HG03520 (cell line): ENCODE data around the gene KIAA1755.

Experiments used
- ATAC-seq: cut with Tn5 transposase; IDR thresholded peaks from one replicate; pipeline ENCODE4 v1.9.1; 2021; ENCODE audit warnings: mild to moderate bottlenecking, moderate library complexity; ENCODE audit not compliant: unreplicated experiment

KIAA1755 gene

GRCh38 chr20:38260378-38261053 is at the start of gene KIAA1755:
KIAA1755 (minus strand) TSS chr20:38260735; CDS start chr20:38260500, 235 bp downstream.
- ATAC-seq, result no peak

GRCh38 chr20:38308447-38308846 is 47.9 kb upstream of the KIAA1755 start:
- no peak for ATAC-seq

GRCh38 chr20:38308047-38308438 is 47.5 kb upstream of the KIAA1755 start:
- no peak for ATAC-seq

- no peak for ATAC-seq
These were observed 47.0 kb upstream of the KIAA1755 start for GRCh38 chr20:38307371-38308046.

DNA sequence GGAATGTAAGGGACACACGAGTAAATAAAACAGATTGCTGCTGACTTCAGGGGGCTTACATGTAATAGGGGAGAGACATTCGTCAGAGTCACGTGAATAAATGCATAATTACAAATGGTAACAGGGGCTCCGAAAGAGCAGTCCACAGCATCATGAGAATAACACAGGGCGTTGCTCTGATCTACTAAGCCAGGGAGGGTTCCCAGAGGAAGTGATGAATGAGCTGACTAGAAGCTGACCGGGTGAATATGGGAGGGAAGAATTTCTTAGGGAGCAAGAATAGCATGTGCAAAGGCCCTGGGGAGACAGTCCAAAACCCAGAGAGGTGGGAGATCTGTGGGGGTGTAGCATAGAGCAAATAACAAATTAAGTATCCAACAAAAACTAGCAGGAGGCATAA is 45.8 kb upstream of the KIAA1755 start:
- ATAC-seq, result no peak

DNA sequence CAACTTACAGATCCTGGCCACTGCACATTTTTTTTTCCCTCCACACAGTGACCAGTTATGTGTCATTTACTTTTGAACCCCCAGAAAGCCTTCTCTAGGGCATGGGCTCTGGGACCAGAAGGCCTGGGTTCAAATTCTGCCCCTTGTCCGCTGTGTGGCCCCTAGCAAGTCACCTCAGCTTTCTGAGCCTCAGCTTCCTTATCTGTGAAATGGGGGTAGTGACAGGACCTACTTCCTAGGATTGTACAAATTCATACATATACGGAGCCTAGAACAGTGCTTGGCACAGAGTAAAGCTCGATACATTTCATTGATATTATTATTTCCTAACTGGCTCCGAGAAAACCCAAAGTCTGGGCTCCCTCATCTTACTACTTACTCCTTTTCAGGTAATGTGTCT is 45.0 kb upstream of the KIAA1755 start:
- ATAC-seq, result no peak

DNA sequence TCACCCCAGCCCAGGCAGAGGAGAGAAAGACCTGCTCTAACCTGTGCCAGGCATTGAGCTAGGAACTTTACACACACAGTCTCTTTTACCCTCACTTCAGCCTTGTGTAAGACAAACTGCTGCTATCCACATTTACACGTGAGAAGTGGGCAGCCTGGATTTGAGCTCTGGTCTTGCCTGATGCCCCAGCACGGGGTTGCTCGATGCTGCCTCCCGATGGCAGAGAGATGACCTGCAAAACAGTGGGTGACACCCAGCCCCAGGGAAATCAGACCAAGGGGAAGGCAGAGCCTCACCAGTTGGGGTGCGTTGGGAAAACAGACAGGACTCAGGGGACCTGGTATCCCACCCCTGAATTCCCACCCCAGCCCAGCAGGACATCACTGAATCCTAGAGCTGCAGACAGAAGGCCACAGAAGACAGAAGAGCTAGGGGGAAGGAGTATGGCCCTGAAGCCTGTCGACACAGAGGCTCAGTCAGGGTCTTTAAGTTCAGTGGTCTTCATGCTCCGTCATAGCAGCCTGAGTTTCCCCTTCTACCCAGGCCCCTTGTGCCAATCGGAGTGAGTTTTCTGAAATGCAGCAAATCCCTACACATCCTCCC is 44.4 kb upstream of the KIAA1755 start:
- no peak for ATAC-seq

DNA sequence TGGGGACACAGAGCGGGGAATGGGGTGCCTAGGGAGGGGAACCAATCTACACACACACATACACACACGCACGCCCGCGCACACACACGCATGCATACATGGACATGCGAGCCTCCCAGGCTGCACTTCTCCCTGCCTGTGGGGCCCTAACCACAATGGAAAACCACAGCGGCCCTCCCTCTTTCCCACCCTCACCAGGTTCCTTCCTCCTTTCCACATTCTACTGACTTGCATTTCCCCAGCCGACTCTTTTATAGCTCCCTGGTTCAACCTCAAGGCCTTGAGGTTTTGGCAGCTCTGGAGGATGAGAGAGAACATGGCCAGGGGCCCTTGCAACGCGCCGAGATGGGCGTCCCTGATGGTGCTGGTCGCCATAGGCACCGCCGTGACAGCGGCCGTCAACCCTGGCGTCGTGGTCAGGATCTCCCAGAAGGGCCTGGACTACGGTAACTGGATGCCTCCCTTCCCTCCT is 43.4 kb upstream of the KIAA1755 start, which contains the start of gene BPI:
TSS of gene BPI (plus strand) at position 249 of the 472 bp plus-strand sequence. CDS start at position 317, 68 bp downstream.
- ATAC-seq, result no peak

DNA sequence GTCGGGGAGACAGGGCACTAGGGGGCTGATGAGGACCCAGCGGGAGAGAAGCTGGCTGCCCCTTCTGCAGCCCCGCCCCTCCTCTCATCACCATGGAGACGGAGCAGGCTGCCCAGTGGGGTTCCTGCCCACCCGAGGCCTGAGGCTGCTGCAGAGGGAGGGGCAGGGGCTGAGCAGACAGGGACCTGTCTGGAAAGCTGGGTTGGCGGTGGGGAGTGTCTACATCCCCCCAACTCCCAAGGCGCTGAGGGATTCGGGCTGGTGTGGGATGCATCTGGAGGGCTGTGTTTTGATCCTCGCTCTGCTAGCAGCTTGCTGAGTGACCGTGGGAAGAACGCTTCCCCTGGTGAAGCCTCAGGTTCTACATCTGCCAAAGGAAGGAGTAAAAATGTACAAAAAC is 42.3 kb upstream of the KIAA1755 start:
- no peak for ATAC-seq

DNA sequence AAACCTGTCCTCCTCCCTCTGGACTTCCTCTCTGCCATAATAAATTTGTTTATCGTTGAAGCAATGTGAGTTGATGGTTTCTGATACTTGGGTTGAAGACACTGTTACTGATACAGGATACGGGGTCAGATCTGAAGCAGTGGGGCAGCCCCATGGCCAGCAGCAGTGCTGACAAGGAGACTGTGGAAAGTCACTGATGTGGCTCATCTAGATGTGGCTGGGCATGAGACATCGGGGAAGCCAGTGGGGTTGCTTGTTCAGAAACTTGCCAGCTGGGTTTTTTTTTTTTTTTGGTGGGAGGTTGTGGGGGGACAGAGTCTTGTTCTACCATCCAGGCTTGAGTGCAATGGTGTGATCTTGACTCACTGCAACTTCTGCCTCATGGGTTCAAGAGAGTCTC is 40.8 kb upstream of the KIAA1755 start:
- ATAC-seq, result no peak

- no peak for ATAC-seq
These were observed 39.9 kb upstream of the KIAA1755 start for GRCh38 chr20:38300438-38300837.

DNA sequence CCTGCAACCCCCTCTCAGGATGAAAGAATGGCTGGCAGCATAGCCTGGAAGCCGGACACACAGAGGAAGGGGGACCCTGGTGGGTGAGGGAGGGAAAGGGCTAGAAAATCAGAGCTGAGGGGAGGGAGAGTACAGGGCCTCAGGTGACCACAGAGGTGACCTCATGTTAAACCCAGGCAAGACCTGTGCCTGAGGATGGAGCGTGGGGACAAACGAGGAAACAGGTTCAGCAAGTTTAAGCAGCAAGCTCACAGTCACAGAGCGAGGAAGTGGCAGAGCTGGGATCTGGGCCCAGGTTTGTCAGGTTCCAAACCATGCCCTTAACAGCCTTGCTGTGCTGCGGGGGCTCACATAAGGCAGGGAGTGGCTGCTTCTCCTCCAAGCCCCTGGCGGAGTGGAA is 39.4 kb upstream of the KIAA1755 start:
- no peak for ATAC-seq

- ATAC-seq, result no peak
These were observed 38.3 kb upstream of the KIAA1755 start for GRCh38 chr20:38298768-38299288.

DNA sequence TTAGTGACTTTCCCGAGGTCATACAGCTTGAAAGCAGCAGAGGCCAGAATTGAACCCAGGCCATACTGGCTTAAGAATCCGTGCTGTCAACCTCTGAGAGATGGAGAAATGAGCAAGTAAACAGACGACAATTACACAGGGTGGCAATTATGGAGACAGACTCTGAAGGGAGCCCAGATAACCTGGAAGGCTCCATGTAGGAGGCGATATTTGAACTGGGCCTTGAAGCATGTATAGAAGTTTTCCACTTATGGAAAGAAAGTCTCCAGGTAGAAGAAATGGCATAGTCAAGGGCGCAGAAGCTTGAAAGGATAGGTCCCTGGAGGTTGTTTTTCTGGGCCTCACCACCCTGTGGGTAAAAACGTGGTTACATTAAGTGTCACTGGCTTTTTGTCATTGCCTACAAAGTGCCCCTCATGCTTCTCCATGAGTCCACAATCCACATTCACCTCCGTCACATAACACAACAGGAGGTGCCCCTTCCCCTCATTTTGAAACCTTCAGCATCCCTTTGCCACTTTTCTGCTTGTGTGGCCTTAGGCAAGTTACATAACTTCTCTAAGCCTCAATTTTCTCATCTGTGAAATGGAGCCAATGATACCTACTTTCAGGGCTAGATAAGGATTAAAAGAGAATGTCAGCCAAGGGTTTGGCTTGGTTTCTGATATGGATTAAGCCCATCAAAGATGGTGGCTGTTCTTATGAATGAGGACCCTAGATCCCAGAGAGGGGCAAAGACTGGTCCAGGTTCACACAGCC is 37.6 kb upstream of the KIAA1755 start:
- ATAC-seq, result no peak

- no peak for ATAC-seq
These were observed 35.9 kb upstream of the KIAA1755 start for GRCh38 chr20:38296433-38296832.

DNA sequence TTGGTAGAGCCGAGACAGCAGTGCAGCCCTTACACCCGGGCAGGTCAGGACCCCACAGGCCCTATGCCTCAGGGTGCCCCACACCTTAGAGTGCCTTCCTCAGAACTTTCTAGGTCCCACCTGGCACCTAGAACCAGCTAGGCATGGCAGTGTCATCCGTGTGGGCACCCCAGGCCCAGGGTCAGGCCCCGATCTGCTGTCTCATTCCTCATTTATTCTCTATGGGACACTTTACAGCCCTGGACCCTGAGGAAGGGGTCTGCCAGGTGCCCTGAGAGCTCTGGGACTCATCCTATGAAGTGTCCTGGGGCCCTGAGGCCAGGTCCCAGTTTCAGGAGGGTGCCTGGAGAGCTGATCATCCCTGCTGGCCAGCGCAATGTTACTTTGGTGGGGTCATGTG is 35.3 kb upstream of the KIAA1755 start:
- ATAC-seq, result no peak

DNA sequence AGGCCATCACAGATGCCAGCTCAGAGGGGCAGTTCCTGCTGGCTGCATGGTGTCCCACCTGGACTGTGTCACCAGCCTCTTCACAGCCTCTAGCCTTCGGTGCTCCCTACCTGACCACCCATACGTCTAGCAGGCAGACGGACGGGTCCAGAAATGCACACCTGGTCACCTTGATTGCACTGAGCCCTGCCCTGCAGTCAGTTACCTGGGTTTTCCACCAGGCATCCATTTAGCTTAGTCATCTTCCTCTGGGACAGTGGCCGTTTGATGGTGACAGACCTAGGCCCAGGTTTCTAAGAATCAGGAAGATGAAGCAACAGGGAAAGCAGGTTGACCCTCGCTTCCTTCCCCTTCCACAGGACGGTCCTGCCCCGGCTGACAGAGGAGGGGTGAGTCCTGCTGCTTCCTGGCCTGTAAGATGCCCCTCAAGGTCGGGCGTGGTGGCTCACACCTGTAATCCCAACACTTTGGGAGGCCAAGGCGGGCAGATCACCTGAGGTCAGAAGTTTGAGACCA is 33.6 kb upstream of the KIAA1755 start:
- no peak for ATAC-seq

GRCh38 chr20:38293491-38294065 is 33.0 kb upstream of the KIAA1755 start:
- ATAC-seq, result no peak

- no peak for ATAC-seq
These were observed 31.4 kb upstream of the KIAA1755 start for GRCh38 chr20:38291966-38292365.
